ENCODE results near the gene PPP1R3F. TPM values are rescaled to one million over a fixed set of nuclear protein-coding genes. Genes with fewer than 3 reads are reported as not detected.

The PPP1R3F gene
- total RNA-seq, 4 donors from 2014 or later: 2.6 to 6.5 (median 4.6) TPM

- DNase-seq (ENCODE audit: low spot score) (no peak), ATAC-seq (ENCODE audit: low FRiP score) (no peak)
Observed at GRCh38 chrX:49264460-49264859, 5.1 kb upstream of the PPP1R3F start, which contains the start of gene FOXP3. FOXP3 (minus strand) TSS chrX:49264710; CDS start chrX:49258505, 6,205 bp downstream.

DNA sequence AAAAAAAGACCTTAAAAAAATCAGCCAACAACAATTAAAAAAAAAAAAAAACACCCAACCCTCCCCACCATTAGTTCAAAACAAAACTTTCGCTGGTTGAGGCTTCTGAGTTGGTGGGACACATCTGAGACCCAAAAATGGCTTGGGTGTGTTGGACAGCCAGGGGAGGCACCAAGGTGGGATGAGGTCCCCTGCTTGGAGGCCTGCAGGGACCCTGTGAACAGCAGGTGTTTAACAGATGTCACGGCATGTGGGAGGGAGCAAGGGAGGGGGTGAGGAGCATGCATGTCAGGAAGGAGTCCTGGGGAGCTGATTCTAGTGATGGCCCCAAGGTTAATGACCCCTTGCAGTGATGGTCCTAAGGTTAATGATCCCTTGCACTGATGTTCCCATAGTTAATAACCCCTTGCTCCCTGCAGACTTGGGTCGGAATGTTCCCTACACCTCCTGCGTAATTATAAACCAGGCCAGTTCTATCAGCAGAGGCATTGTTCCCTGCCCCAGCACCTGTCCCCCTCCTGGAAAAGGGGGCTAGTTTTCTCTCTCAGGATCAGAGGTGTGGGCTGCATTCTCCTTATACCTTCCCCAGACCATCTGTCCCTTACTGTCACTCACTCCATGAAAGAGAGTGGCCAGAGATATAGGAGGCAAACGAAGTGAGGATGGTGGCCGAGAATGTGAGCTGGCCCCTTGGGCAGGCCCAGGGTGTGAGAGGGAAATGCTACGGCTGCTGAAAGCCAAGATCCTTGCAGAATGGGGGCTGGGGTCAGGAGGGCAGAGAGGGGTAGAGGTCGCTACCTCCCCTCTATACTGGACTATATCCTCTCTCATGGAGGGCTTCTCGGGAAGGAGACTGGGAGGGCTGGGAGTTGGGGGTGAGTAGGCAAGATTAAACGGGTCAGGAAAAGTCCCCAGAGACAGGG, 2.8 kb upstream of the PPP1R3F start:
- TF ChIP-seq, protein P1, sequence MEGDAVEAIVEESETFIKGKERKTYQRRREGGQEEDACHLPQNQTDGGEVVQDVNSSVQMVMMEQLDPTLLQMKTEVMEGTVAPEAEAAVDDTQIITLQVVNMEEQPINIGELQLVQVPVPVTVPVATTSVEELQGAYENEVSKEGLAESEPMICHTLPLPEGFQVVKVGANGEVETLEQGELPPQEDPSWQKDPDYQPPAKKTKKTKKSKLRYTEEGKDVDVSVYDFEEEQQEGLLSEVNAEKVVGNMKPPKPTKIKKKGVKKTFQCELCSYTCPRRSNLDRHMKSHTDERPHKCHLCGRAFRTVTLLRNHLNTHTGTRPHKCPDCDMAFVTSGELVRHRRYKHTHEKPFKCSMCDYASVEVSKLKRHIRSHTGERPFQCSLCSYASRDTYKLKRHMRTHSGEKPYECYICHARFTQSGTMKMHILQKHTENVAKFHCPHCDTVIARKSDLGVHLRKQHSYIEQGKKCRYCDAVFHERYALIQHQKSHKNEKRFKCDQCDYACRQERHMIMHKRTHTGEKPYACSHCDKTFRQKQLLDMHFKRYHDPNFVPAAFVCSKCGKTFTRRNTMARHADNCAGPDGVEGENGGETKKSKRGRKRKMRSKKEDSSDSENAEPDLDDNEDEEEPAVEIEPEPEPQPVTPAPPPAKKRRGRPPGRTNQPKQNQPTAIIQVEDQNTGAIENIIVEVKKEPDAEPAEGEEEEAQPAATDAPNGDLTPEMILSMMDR (IDR thresholded peaks at IDR 0.05): no peak
- DNase-seq (ENCODE audit: low spot score) (no peak), ATAC-seq (ENCODE audit: low FRiP score) (no peak)

More at GRCh38 chrX:49264460-49264859, 5.1 kb upstream of the PPP1R3F start, which contains the start of gene FOXP3:
- TF ChIP-seq, protein P1 (IDR thresholded peaks at IDR 0.05): no peak

GRCh38 chrX:49268702-49269009, 937 bp upstream of the PPP1R3F start:
- DNase-seq (ENCODE audit: low spot score) (no peak), ATAC-seq (ENCODE audit: low FRiP score) (no peak)
- TF ChIP-seq, protein P1 (IDR thresholded peaks at IDR 0.05): no peak

- DNase-seq (ENCODE audit: low spot score) (peak; percentile 83), ATAC-seq (ENCODE audit: low FRiP score) (peak; percentile 96)
- TF ChIP-seq, protein P1 (IDR thresholded peaks at IDR 0.05): no peak
Observed at GRCh38 chrX:49269010-49269766, 405 bp upstream of the PPP1R3F start.

DNA sequence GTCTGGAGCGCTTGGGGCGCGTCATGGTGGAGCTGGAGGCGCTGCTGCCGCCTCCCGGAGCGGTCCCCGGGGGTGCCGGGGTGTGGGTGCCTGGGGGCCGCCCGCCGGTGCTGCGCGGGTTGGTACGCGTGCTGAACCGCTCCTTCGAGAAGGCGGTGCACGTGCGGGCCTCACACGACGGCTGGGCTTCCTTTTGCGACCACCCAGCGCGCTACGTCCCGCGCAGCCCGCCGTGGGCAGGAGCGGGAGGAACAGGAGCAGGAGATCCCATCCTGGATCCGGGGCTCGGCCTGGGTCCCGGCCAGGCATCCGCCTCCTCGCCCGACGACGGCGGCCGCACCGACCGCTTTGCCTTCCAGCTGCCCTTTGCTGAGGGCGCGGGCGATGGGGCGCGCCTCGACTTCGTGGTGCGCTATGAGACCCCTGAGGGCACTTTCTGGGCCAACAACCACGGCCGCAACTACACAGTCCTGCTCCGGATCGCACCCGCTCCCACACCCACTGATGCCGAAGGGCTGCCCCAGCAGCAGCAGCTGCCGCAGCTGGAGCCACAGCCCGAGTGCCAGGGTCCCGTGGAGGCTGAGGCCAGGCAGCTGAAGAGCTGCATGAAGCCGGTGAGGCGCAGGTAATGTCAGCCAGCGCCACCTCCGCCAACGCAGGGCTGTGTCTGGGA, 792 bp downstream of the PPP1R3F start:
- TF ChIP-seq, protein P1 (IDR thresholded peaks at IDR 0.05): no peak
- DNase-seq (ENCODE audit: low spot score) (no peak), ATAC-seq (ENCODE audit: low FRiP score) (no peak)

GRCh38 chrX:49271341-49271740, 1.7 kb downstream of the PPP1R3F start:
- ATAC-seq (ENCODE audit: low FRiP score) (no peak), DNase-seq (ENCODE audit: low spot score) (no peak)
- TF ChIP-seq, protein P1 (IDR thresholded peaks at IDR 0.05): no peak

Measured in omental fat pad (tissue), 4 donors.